DOHH2 (cell line): ENCODE data around the gene ZNF254.

Experiments used
- CTCF ChIP-seq: fragments of 200-600 bp; sonication (generic); IDR thresholded peaks from one replicate; pipeline ENCODE4 v1.5.1; 2014; ENCODE audit warnings: antibody characterized with exemption, mild to moderate bottlenecking, low read depth, low read length; ENCODE audit not compliant: poor library complexity, severe bottlenecking
- EZH2phosphoT487 ChIP-seq: fragments of 200-600 bp; sonication (generic); IDR thresholded peaks from 2 replicates; pipeline ENCODE4 v1.6.1; 2017; ENCODE audit warnings: borderline replicate concordance, mild to moderate bottlenecking, antibody characterized with exemption, low read length, moderate library complexity, mixed read lengths

GRCh38 chr19:24141612-24142011, 54.6 kb downstream of the ZNF254 start:
- TF ChIP-seq CTCF: no peak
- no peak for TF ChIP-seq EZH2phosphoT487
